ENCODE measurements around the gene CYP2F1. TPM values are rescaled to one million over a fixed set of nuclear protein-coding genes. Genes with fewer than 3 reads are reported as not detected.

Gene CYP2F1
- total RNA-seq, 1 donor: not detected

DNA sequence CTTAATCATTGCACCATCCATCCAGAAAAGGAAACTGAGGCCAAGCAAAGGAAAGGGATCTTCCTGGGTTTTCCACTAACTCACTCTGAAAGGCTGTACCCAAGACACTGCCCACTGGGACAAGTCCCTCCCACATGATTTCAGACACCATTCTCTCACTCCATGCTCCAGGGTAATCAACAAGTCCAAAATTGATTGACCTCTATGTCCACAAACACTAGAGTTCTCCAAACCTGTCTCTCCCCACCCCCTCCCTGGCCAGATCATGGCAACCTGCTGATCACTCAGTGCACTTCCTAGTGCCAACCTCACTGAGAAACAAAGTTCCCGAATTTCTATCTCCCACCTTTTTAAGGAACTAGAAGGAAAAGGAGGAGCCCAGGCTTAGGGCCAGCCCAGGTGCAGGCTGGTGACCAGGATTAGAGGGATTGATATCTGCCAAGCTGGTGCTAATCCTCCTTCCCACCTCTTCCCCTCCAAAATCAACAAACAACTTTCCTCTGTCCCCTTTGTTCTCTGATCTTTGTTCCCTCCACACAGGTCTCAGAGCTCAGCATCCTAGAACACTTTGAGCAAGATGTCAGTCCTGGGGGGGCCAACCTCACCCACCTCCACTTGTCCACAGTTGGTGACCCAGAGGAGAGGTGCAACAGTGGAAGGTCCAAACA is 28.4 kb upstream of the CYP2F1 start:
- H3K4me3 ChIP-seq (ENCODE audit: insufficient read depth, low read length): no peak overlapping the region
- TF ChIP-seq, protein P1, sequence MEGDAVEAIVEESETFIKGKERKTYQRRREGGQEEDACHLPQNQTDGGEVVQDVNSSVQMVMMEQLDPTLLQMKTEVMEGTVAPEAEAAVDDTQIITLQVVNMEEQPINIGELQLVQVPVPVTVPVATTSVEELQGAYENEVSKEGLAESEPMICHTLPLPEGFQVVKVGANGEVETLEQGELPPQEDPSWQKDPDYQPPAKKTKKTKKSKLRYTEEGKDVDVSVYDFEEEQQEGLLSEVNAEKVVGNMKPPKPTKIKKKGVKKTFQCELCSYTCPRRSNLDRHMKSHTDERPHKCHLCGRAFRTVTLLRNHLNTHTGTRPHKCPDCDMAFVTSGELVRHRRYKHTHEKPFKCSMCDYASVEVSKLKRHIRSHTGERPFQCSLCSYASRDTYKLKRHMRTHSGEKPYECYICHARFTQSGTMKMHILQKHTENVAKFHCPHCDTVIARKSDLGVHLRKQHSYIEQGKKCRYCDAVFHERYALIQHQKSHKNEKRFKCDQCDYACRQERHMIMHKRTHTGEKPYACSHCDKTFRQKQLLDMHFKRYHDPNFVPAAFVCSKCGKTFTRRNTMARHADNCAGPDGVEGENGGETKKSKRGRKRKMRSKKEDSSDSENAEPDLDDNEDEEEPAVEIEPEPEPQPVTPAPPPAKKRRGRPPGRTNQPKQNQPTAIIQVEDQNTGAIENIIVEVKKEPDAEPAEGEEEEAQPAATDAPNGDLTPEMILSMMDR (IDR thresholded peaks at IDR 0.05; ENCODE audit: extremely low read depth, low read depth, low read length): no peak
- no peak overlapping the region for H3K4me2 ChIP-seq (ENCODE audit: insufficient read depth, low read length)
- no peaks in the 10 kb centered on the region for H3K36me3 ChIP-seq (ENCODE audit: insufficient read depth, low read length)
- H3K27me3 ChIP-seq (ENCODE audit: insufficient read depth, low read length): no peaks in the 10 kb centered on the region
- no peak for DNase-seq (ENCODE audit: insufficient read length, low spot score, missing footprints)
- H3K79me2 ChIP-seq (ENCODE audit: insufficient read depth, low read length): no peaks in the 10 kb centered on the region
- no peak overlapping the region for H2AFZ ChIP-seq (ENCODE audit: low read length)
- H4K20me1 ChIP-seq (ENCODE audit: insufficient read depth, low read length): no peaks in the 10 kb centered on the region
- no peaks in the 10 kb centered on the region for H3K9me3 ChIP-seq (ENCODE audit: low read depth, low read length)
- no peaks in the 10 kb centered on the region for H3K4me1 ChIP-seq (ENCODE audit: insufficient read depth, low read length)
- no peak overlapping the region for H3K27ac ChIP-seq (ENCODE audit: low read depth, low read length)

DNA sequence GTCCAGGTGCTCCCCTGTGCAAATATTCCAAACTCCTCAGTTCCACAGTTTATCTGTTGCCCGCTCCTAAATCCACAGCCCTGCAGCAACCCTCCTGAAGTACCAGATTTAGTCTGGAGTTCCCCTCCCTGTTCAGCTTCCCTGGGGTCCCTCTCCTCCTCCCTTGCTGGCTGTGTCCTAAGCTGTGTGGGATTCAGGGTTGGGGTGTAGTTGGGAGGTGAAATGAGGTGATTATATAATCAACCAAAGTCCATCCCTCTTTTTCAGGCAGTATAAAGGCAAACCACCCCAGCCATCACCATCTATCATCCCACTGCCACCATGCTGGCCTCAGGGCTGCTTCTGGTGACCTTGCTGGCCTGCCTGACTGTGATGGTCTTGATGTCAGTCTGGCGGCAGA is 26.1 kb upstream of the CYP2F1 start, which contains the start of gene CYP2A13:
CYP2A13 (plus strand) TSS at position 301 of the 400 bp plus-strand sequence; CDS start at position 322, 21 bp downstream.
- Histone ChIP-seq H3K4me1 (ENCODE audit: insufficient read depth, low read length) (no peaks in the 10 kb centered on the region), H3K27ac (ENCODE audit: low read depth, low read length) (no peak within 1 kb of the TSS), H2AFZ (ENCODE audit: low read length) (no peak within 1 kb of the TSS), H3K36me3 (ENCODE audit: insufficient read depth, low read length) (no peaks in the 10 kb centered on the region), H3K4me2 (ENCODE audit: insufficient read depth, low read length) (no peak within 1 kb of the TSS), H4K20me1 (ENCODE audit: insufficient read depth, low read length) (no peaks in the 10 kb centered on the region), H3K4me3 (ENCODE audit: insufficient read depth, low read length) (no peak within 1 kb of the TSS), H3K79me2 (ENCODE audit: insufficient read depth, low read length) (no peaks in the 10 kb centered on the region), H3K9me3 (ENCODE audit: low read depth, low read length) (no peaks in the 10 kb centered on the region), H3K27me3 (ENCODE audit: insufficient read depth, low read length) (no peaks in the 10 kb centered on the region)
- DNase-seq (ENCODE audit: insufficient read length, low spot score, missing footprints): no peak
- TF ChIP-seq, protein P1 (IDR thresholded peaks at IDR 0.05; ENCODE audit: extremely low read depth, low read depth, low read length): no peak

DNA sequence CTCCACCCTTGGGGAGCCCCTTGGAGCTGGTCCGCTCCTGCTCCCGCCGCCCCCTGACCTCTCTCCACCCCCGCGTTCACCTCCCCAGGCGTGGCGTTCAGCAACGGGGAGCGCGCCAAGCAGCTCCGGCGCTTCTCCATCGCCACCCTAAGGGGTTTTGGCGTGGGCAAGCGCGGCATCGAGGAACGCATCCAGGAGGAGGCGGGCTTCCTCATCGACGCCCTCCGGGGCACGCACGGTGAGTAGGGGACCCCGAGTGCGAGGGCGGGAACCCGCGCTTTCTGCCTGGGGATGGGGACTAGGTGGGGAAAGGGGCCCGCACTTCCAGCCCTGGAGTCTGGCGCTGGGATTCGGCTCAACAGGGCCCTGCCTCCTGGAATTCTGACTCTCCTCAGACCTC is 24.3 kb upstream of the CYP2F1 start:
- Histone ChIP-seq H3K4me3 (ENCODE audit: insufficient read depth, low read length) (no peak overlapping the region), H3K79me2 (ENCODE audit: insufficient read depth, low read length) (no peaks in the 10 kb centered on the region), H2AFZ (ENCODE audit: low read length) (no peak overlapping the region), H3K36me3 (ENCODE audit: insufficient read depth, low read length) (no peaks in the 10 kb centered on the region), H3K4me2 (ENCODE audit: insufficient read depth, low read length) (no peak overlapping the region), H3K9me3 (ENCODE audit: low read depth, low read length) (no peaks in the 10 kb centered on the region), H3K27ac (ENCODE audit: low read depth, low read length) (no peak overlapping the region), H3K27me3 (ENCODE audit: insufficient read depth, low read length) (no peaks in the 10 kb centered on the region), H3K4me1 (ENCODE audit: insufficient read depth, low read length) (no peaks in the 10 kb centered on the region), H4K20me1 (ENCODE audit: insufficient read depth, low read length) (no peaks in the 10 kb centered on the region)
- DNase-seq (ENCODE audit: insufficient read length, low spot score, missing footprints): no peak
- TF ChIP-seq, protein P1 (IDR thresholded peaks at IDR 0.05; ENCODE audit: extremely low read depth, low read depth, low read length): no peak

DNA sequence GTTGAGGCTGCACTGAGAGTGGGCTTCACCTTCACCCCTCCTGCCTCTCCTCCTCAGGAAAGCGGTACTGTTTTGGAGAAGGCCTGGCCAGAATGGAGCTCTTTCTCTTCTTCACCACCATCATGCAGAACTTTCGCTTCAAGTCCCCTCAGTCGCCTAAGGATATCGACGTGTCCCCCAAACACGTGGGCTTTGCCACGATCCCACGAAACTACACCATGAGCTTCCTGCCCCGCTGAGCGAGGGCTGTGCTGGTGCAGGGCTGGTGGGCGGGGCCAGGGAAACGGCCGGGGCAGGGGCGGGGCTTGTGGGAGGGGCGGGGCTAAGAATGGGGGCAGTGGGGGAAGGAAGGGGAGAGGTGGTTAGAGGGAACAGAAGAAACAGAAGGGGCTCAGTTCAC is 18.5 kb upstream of the CYP2F1 start:
- Histone ChIP-seq H2AFZ (ENCODE audit: low read length) (no peak overlapping the region), H3K4me1 (ENCODE audit: insufficient read depth, low read length) (no peaks in the 10 kb centered on the region), H3K36me3 (ENCODE audit: insufficient read depth, low read length) (no peaks in the 10 kb centered on the region), H4K20me1 (ENCODE audit: insufficient read depth, low read length) (no peaks in the 10 kb centered on the region), H3K27me3 (ENCODE audit: insufficient read depth, low read length) (no peaks in the 10 kb centered on the region), H3K79me2 (ENCODE audit: insufficient read depth, low read length) (no peaks in the 10 kb centered on the region), H3K4me3 (ENCODE audit: insufficient read depth, low read length) (no peak overlapping the region), H3K9me3 (ENCODE audit: low read depth, low read length) (no peaks in the 10 kb centered on the region), H3K4me2 (ENCODE audit: insufficient read depth, low read length) (no peak overlapping the region), H3K27ac (ENCODE audit: low read depth, low read length) (no peak overlapping the region)
- TF ChIP-seq, protein P1 (IDR thresholded peaks at IDR 0.05; ENCODE audit: extremely low read depth, low read depth, low read length): no peak
- DNase-seq (ENCODE audit: insufficient read length, low spot score, missing footprints): no peak

Data from osteoblast (primary cell).